Measurements from ENCODE around the gene IRS1.
A peak's percentile ranks its signal among the peaks of the same experiment; 100 is the strongest.
"Not testable (repeated sequence)": the region's sequence is repeated elsewhere in the genome, so short reads cannot be mapped to it uniquely, and the experiment has no call there.

The IRS1 gene, protein sequence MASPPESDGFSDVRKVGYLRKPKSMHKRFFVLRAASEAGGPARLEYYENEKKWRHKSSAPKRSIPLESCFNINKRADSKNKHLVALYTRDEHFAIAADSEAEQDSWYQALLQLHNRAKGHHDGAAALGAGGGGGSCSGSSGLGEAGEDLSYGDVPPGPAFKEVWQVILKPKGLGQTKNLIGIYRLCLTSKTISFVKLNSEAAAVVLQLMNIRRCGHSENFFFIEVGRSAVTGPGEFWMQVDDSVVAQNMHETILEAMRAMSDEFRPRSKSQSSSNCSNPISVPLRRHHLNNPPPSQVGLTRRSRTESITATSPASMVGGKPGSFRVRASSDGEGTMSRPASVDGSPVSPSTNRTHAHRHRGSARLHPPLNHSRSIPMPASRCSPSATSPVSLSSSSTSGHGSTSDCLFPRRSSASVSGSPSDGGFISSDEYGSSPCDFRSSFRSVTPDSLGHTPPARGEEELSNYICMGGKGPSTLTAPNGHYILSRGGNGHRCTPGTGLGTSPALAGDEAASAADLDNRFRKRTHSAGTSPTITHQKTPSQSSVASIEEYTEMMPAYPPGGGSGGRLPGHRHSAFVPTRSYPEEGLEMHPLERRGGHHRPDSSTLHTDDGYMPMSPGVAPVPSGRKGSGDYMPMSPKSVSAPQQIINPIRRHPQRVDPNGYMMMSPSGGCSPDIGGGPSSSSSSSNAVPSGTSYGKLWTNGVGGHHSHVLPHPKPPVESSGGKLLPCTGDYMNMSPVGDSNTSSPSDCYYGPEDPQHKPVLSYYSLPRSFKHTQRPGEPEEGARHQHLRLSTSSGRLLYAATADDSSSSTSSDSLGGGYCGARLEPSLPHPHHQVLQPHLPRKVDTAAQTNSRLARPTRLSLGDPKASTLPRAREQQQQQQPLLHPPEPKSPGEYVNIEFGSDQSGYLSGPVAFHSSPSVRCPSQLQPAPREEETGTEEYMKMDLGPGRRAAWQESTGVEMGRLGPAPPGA (N-terminal part only)

DNA sequence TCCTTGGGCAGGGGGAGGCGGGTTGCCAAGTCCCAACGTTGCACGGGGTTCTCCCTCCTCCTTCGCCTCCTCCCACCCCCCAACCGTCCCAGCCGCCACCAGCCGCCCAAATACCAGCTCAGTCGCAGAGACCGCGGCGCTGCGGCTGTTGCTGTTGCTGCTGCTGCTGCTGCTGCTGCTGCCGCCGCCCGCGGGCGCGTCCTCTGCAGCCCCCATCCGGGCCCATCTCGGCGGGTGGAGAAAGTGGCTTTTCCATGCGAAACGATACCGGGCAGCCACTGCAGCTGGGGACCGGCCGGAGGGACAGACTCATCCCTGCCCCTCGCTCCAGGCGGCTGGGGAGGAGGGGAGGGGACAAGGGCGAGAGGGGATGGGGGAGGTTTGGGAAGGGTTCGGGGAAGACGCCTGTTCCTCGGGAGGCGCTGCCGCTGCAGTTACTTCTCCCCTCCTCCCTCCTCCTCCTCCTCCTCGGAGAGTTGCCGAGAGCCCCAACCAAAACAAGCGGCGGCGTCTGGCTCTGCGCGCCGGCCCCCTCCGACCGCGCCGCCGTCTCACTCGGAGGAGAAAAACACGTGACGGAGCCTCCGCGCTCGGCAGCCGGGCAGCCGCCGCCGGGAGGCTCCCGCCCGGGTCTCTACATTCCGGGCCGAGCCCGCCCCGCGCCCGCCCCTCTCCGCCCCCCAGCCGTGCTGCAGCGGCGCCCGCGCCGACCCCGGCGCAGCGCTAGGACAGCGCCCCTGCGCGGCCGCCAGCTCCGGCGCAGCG, at the start of gene IRS1:
Gene IRS1 (minus strand): TSS at position 610 of the 765 bp plus-strand sequence. CDS start 1,082 bp downstream, outside the sequence.
- DNase-seq, result peak; percentile 73 to 77

DNA sequence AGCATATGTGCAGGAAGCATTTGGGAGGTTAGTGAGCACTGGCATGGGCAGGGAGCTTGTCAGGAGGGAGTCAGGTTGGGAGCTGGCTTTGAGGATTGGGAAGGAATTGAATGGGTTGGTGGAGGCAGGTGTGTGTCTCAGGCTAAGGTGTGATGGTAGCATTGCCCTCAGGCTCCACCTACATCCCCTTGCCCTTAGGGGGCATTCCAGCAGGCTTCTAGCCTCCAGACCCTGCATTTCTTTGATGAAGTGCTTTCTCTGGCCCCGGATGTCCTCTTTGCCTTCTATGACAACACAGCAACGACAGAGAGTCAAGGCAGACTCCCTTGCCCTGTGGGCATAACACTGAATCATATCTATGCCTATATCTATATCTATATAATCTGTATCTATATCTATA, 49.7 kb upstream of the IRS1 start:
- DNase-seq, result no peak

DNA sequence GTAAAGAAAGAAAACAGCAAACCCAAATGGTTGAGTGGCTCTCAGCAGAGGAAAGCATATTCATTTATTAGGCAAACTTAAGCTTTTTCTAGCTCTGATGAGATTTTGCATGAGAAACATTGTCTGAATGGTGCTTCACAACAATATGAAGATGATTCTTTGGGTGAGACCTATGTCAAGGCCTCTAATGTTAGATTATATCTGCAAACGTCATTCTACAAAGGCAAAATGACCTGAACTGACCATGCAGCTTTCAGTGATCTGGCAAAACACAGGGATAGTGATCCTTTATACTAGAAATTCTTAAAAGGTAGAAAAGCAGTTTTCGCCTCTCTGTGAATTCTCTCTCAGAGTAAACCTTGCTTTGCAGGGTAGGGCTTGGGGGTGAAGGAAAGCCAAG, 47.9 kb upstream of the IRS1 start:
- no peak for DNase-seq

DNA sequence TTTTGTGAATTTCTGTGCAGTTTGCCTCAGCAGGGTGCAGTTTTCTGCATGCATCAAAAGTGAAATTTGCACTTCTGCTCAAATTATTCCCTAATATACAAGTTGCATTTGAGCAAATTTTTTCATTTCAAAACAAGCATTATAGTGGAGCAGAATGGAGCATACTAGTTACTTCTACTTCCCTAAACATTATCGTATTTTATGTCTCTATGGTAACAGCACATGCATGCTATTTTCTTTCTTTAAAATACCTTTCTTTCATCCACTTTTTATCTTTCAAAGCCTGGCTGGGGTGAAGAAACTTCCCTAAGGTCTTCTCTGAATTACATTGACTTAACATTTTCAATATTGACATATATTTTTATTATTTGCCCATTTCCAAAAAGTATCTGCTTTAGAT, 47.5 kb upstream of the IRS1 start:
- DNase-seq, result no peak

DNA sequence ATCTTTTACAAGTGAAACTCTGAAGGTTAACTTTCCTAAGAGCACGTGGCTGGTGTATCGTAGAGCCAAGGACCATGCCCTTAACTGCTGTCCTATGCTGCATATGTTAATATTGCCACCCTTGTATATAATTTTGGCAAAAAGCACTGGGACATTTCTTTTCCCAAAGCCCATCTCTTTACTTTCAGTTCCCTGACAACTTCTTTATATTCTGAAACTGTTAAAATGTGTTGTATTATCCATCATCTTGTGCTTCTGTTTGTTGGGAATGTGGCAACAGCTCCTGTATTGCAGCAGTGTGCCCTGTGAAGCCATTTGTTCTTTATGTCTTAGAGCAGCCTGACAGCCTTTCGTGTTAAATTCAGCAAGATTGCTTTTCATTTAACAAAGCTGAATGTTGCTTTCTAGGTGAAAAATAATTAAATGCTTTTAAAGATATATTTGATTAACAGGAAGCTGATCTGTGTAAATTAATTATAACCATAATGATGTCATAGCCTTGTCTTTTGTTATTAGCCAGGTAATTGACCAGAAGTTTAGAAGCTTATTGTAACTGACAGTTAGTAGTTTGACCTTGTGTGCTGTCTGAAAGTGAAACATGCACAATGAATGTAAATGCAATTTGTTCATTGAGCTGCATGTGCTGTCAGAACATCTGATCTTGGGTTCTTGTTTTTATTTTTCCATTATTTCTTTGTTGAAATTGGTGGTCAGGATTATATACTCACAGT, 45.9 kb upstream of the IRS1 start:
- DNase-seq, result no peak

DNA sequence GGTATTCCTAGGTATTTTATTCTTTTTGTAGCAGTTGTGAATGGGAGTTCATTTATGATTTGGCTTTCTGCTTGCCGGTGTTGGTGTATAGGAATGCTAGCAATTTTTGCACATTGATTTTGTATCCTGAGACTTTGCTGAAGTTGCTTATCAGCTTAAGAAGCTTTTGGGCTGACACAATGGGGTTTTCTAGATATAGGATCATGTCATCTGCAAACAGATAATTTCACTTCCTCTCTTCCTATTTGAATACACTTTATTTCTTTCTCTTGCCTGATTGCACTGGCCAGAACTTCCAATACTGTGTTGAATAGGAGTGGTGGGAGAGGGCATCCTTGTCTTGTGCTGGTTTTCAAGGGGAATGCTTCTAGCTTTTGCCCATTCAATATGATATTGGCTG, 43.4 kb upstream of the IRS1 start:
- DNase-seq, result not testable (repeated sequence)

DNA sequence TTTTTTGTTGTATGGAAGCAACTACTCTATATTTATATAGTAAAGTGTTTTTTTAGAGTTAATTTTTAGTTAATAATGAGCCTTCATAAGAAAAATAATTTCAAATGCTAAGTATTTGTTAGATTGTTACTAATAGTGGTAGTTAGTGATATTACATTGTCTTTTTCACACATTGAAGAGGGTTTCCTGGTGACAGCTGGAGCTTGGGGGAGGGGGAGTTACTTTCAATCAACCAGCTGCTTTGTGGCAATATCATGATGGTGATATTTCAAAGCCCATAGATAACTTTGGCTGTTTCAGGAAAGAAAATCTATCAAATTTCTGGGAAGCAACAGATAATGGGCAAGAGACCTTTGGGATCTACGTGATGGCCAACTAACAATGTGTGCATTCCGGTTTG, 40.3 kb upstream of the IRS1 start:
- DNase-seq, result peak in 1 of 2 experiments; percentile 21

DNA sequence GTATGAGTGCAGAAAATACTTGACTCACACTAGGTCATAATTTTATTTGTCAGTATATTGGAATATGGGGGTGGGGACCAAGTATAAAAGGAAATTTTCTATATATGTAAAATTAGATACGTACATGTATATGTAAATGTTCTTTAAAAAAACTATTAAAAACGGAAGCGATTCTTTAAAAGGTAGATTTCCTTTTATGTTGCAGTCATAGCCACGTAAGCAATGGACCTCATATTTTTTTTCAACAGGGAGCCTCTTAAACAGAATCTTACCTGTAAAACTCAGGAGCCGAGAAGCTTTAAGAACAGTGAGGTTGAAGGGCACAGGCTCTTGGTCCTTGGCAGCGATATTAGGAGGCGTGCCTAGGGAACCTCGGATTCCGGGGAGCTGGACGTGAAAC, 39.5 kb upstream of the IRS1 start:
- DNase-seq, result peak in 1 of 2 experiments; percentile 37

DNA sequence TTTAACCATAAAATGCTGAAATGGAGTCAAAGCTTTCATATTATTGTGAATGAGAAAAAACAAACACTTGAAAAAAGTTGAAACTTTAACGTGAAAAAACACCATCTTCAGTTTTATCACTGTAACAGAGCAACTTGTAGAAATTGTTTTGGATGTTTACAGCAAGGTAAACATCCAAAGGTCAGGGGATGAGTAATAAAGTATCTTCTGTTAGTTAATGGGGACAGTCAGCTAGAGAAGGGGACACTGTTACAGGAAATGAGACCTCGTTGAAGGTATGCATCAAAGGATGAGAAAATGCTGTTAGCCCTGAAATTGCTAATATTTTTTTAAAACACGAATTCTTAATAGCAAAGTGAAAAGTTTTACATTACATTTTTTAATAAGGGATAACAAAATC, 39.1 kb upstream of the IRS1 start:
- peak in 1 of 2 experiments; percentile 15 for DNase-seq

DNA sequence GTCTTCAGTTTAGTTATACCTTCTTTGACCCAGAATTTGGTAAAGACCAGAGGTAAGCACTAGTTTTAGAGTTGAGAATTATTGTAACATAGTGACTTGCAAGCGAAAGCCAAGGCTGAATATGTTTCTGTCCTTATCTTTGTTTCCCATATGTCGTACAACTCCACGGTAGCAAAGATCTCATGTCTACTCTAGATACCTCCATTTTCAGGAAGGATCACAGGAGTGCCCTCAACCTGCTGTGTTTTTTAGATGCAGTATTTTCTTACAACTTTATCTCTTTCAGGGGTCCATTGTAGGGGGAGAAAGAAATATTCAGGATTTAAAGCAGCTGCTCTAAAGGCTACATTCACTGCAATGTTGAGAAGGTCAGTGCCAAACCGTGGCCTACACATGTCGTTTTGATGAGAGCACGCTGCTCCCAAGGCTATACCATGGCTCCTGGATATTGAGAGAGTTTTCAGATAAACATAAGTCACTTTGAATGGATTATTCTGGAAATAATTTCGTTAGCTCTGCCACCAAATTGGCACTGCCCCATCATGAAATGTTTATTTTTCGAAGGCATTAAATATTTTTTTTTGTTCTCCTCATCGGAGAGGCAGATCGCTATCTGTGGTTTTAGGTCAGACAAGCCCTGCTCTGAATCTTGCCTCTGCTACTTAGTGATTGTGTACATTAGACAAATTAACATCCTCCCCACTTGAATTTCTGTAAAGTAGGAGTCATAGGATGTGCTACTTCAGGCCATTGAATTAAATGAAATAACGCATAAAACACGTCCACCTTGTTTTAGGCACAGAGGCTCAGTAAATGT, 38.4 kb upstream of the IRS1 start:
- peak in 1 of 2 experiments; percentile 46 for DNase-seq

DNA sequence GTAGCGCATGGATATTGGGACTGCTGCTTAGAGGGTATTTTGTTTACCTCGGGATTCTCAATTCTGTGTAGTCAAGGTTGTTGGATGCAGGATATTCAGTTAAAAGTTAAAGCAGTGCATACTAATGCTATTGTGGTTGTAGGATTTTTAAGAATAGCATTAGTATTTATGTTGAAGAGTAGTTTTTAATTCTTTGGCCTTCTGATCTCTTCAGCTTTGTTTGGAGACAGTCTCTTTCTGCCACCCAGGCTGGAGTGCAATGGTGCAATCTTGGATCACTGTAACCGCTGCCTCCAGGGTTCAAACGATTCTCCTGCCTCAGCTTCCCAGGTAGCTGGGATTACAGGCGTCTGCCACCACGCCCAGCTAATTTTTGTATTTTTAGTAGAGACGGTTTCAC, 37.7 kb upstream of the IRS1 start:
- no peak for DNase-seq

DNA sequence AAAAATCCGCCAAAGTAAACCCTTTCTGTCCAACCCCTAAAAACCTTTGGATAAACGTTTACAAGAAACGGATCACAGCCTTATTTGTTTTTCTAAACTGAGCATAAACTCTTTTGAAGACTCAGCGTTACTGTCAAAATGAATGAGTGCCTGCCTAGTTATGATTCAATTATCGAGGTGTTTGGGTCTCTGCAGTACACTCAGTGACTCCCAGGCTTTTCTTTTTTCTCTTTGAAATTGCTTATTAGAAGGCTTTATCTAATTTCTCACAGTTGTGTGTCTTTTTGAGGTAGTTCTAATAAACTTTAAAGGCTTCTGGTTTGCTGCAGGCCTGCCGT, 36.9 kb upstream of the IRS1 start:
- peak in 1 of 2 experiments; percentile 34 for DNase-seq

DNA sequence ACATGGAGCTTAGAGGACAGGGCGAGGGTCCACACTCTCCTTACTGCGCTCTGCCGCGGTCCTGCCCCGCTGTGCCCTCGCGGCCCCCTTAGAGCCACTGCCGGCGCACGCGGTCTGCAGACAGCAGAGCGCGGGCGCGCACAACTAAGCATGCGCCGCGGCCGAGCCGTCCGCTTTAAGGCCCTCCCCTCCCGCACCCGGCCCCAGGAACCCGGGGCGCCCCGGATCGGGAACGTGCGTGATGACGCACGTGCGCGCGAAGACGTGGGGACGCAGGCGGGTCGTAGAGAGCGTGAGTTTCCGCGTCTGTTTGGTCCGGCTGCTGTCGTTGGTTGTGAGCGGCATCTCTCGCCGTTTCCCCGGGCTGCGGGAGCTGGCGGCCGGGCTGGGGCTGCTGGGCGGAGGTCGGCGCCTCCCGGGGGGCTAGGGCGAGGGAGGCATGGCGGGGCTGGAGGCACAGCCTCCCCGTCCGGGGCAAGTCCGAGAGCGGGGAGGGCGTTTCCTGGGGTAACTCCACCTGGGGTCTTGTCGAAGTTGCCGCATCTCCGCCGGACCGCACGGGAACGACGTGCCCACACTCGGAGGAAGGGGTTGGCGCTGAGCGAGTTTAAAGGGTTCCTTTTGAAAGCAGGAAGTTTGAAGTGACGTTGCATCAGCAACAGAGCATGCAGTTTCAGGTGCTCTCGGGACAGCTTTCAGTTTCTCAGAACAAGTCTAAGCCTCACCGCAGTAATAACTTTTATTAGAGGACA, 36.4 kb upstream of the IRS1 start, which contains the start of gene RHBDD1:
Gene RHBDD1 (plus strand): TSS at position 259 of the 752 bp plus-strand sequence. CDS start 28,640 bp downstream, outside the sequence.
- peak; percentile 96 for DNase-seq

DNA sequence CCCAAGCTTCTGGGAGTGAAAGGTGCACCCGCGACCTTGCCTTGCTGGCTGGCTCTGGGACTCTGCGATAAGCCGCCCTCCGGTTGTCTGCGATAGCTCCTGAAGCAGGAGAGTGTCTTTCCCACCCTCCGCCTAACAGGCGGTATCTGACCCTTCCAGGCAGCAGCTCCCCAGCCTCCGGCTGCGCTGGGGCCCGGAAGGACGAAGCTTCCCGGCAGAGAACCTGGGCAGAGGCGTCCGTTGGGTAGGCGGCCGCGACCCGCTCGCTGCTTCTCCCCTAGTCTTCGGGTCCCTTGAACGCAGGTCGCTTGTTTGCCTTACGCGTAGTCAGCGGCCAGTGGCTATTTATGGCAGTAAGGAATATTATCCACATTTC, 35.8 kb upstream of the IRS1 start:
- peak; percentile 37 to 58 for DNase-seq

DNA sequence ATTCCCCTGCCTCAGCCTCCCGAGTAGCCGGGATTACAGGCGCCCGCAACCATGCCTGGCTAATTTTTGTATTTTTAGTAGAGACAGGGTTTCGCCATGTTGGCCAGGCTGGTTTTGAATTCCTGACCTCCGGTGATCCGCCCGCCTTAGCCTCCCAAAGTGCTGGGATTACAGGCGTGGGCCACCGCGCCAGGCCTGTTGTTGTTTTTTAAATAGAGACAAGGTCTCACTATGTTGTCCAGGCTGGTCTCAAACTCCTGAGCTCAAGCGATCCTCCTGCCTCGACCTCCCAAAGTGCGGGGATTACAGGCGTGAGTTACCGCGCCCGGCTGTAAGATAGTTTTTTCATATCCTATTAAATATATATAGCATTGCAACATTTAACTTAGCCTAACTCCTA, 35.3 kb upstream of the IRS1 start:
- DNase-seq, result not testable (repeated sequence)

DNA sequence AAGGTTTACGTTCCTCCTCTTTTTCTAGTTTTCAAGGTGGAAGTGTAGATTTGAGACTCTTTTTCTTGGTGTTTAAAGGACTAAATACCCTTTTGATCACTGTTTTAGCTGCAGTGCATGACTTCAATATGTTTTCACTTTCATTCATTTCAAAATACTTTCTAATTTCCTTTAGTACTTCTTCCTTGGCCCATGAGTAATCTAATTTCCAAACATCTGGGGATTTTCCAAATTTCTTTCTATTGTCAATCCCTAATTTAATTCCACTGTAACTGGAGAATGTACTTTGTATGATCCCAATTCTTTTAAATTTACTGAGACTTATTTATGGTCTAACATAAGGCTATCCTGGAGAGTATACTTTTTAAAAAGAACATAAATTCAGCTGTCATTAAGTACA, 32.4 kb upstream of the IRS1 start:
- DNase-seq, result no peak

DNA sequence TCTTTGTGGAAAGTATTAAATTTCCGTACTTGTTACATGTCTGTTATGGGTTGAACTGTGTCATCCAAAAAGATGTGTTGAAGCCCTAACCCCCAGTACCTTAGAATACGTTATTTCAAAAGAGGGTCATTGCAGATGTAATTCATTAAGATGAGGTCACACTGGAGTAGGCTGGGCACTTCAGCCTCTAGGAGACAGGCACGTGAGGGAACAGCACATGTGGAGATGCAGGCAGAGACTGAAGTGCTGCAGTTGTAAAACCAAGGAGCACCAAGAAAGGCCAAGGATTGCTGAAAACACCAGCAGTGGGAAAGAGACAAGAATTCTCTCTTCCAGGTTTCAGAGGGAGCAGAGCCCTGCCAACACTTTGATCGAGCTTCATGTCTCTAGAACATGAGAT, 31.6 kb upstream of the IRS1 start:
- no peak for DNase-seq

DNA sequence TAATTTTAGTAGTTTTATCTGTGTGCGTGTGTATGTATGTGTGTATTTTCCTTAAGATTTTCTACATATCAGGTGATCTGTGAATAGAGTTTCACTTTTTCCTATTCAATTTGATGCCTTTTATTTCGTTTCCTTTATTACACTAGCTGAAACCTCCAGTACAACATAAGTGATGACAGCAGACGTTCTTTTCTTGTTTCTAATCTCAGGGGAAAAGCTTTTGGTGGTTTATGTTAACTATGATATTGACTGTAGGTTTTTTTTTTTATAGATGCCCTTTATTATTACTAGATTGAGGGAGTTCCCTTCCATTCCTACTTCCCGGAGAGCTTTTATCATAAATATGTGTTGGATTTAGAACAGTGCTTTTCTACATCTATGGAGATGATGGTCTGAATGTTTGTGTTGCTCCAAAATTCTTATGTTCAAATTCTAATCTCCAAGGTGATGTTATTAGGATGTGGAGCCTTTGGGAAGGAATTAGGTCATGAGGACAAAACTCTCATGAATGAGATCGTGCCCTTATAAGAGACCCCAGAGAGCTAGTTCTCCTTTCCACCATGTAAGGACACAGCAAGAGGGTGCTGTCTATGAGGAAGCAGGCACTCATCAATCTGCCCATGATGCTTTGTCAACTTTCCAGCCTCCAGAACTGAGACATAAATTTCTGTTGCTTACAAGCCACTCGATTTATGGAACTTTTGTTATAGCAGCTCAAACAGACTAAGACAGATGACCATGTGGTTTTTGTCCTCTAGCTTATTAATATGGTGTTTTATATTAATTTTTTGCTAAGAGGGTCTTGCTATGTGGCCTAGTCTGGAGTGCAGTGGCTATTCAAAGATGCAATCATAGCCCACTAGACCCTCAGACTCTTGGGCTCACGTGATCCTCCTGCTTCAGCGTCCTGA, 30.4 kb upstream of the IRS1 start:
- no peak for DNase-seq

DNA sequence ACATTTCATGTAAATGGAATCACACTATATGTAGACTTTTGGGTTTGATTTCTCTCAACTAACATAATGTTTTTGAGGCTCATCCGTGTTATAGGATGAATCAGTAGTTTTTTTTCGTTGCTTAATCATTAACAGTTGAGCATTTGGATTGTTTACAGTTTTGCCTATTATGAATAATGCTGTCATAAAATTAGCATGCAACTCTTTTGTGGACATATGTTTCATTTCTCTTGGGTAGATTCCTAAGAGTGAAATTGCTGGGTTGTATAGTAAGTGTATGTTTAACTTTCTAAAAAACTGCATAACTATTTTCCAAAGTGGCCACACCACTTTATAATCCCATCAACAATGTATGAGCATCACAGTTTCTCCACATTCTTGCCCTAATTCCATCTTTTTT, 28.6 kb upstream of the IRS1 start:
- DNase-seq, result no peak
